ENCODE measurements around the gene RBBP8NL.
A peak's percentile ranks its signal among the peaks of the same experiment; 100 is the strongest.

The RBBP8NL gene

GRCh38 chr20:62370115-62370806, 57.1 kb downstream of the RBBP8NL start:
- no peak for TF ChIP-seq CTCF (conservative IDR thresholded peaks at IDR 0.05; ENCODE audit: low read depth, low read length)
- H3K4me3 ChIP-seq (ENCODE audit: low read length): no peak overlapping the region
- DNase-seq (ENCODE audit: low read depth): no peak

GRCh38 chr20:62369815-62370114, 57.6 kb downstream of the RBBP8NL start:
- no peak for TF ChIP-seq CTCF (conservative IDR thresholded peaks at IDR 0.05; ENCODE audit: low read depth, low read length)
- DNase-seq (ENCODE audit: low read depth): no peak
- H3K4me3 ChIP-seq (ENCODE audit: low read length): no peak overlapping the region

- DNase-seq (ENCODE audit: low read depth): peak; percentile 61
- H3K4me3 ChIP-seq (ENCODE audit: low read length): peak overlapping the region; percentile 37
- peak; percentile 43 for TF ChIP-seq CTCF (conservative IDR thresholded peaks at IDR 0.05; ENCODE audit: low read depth, low read length)
These were observed 58.1 kb downstream of the RBBP8NL start for GRCh38 chr20:62368976-62369814.

- no peak for TF ChIP-seq CTCF (conservative IDR thresholded peaks at IDR 0.05; ENCODE audit: low read depth, low read length)
- peak overlapping the region; percentile 37 for H3K4me3 ChIP-seq (ENCODE audit: low read length)
- DNase-seq (ENCODE audit: low read depth): no peak
These were observed 58.9 kb downstream of the RBBP8NL start for GRCh38 chr20:62368392-62368975.

- peak overlapping the region; percentile 25 for H3K4me3 ChIP-seq (ENCODE audit: low read length)
- no peak for TF ChIP-seq CTCF (conservative IDR thresholded peaks at IDR 0.05; ENCODE audit: low read depth, low read length)
- no peak for DNase-seq (ENCODE audit: low read depth)
These were observed 59.5 kb downstream of the RBBP8NL start for GRCh38 chr20:62367633-62368391.

DNA sequence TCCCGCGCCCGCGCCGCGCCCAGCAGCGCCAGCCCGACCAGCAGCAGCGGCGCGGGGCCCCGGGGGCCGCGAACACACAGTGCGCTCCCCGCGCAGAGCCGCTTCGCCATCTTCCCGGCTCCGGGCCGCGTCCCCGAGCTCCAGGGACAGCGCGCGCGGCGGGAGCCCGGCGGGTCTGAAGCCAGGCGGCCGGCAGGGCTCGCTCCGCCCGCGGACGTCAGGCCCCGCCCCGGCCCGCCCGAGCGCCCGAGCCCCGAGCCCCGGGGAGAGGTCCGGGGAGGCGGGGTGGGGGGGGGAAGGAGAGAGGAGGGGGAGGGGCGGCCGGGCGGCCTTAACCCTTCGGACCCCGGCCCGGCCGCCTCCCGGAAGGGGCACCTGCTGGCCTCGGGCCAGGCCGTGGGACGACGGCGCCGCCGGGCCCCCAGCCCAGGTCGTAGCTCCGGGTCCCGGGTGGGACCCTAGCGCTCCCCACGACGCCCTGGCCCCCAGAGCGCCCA, 60.2 kb downstream of the RBBP8NL start, which contains the start of gene LAMA5:
LAMA5 (minus strand) TSS at position 177 of the 497 bp plus-strand sequence; CDS start at position 110, 67 bp downstream.
- no peak for TF ChIP-seq CTCF (conservative IDR thresholded peaks at IDR 0.05; ENCODE audit: low read depth, low read length)
- DNase-seq (ENCODE audit: low read depth): no peak
- peak within 1 kb of the TSS; percentile 86 for H3K4me3 ChIP-seq (ENCODE audit: low read length)

Data from retinal pigment epithelial cell (primary cell).